ENCODE results near the gene MT1HL1.

MT1HL1 gene

DNA sequence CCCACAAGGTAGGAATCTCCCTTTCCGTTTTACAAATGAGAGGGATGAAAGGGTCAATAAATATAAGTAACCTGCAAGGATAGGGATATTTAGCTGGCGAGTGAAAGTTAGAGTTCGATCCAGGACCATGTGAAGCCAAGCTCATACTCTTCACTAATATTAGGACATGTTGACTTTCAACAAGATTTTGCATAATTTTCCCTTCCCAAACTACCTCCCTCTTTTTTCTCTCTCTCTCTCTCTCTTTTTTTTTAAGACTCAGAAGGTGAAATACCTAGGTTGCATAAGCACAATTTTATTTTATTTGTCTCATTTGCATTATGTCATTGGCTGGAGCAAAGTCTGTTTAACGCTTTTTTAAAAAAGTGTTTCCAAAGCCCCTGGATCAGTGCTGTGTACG, 8.1 kb upstream of the MT1HL1 start:
- no peak for TF ChIP-seq EZH2 (optimal IDR thresholded peaks at IDR 0.05; ENCODE audit: low read depth, low read length)
- TF ChIP-seq, protein P1, sequence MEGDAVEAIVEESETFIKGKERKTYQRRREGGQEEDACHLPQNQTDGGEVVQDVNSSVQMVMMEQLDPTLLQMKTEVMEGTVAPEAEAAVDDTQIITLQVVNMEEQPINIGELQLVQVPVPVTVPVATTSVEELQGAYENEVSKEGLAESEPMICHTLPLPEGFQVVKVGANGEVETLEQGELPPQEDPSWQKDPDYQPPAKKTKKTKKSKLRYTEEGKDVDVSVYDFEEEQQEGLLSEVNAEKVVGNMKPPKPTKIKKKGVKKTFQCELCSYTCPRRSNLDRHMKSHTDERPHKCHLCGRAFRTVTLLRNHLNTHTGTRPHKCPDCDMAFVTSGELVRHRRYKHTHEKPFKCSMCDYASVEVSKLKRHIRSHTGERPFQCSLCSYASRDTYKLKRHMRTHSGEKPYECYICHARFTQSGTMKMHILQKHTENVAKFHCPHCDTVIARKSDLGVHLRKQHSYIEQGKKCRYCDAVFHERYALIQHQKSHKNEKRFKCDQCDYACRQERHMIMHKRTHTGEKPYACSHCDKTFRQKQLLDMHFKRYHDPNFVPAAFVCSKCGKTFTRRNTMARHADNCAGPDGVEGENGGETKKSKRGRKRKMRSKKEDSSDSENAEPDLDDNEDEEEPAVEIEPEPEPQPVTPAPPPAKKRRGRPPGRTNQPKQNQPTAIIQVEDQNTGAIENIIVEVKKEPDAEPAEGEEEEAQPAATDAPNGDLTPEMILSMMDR (IDR thresholded peaks at IDR 0.05; ENCODE audit: low read length), result no peak
- TF ChIP-seq EZH2phosphoT487 (IDR thresholded peaks at IDR 0.05; ENCODE audit: low read length), result no peak
- H3K36me3 ChIP-seq (replicated peaks; ENCODE audit: insufficient read depth, low read length), result no peaks in the 10 kb centered on the region
- no peaks in the 10 kb centered on the region for H3K79me2 ChIP-seq (ENCODE audit: low read length)
- no peaks in the 10 kb centered on the region for H3K27me3 ChIP-seq (replicated peaks; ENCODE audit: insufficient read depth, low read length)
- no peaks in the 10 kb centered on the region for H3F3A ChIP-seq (ENCODE audit: insufficient read depth, low read length)
- no peak for DNase-seq
- no peaks in the 10 kb centered on the region for H3K9me3 ChIP-seq (replicated peaks; ENCODE audit: insufficient read depth, low read length)
- no peak overlapping the region for H3K4me2 ChIP-seq (ENCODE audit: low read depth, low read length)
- no peak overlapping the region for H3K9ac ChIP-seq (ENCODE audit: low read length)
- H4K20me1 ChIP-seq (ENCODE audit: insufficient read depth, low read length), result no peaks in the 10 kb centered on the region
- H3K9me2 ChIP-seq (replicated peaks; ENCODE audit: insufficient read depth, low read length), result no peaks in the 10 kb centered on the region
- no peaks in the 10 kb centered on the region for H3K4me1 ChIP-seq (ENCODE audit: low read length)
- no peak overlapping the region for H2AFZ ChIP-seq (ENCODE audit: low read length)
- no peak overlapping the region for H3K27ac ChIP-seq (ENCODE audit: low read length)
- H3K4me3 ChIP-seq (ENCODE audit: low read length), result no peak overlapping the region

- H3K27ac ChIP-seq (ENCODE audit: low read length), result no peak overlapping the region
- DNase-seq, result no peak
- no peaks in the 10 kb centered on the region for H3K27me3 ChIP-seq (replicated peaks; ENCODE audit: insufficient read depth, low read length)
- no peaks in the 10 kb centered on the region for H3F3A ChIP-seq (ENCODE audit: insufficient read depth, low read length)
- H3K79me2 ChIP-seq (ENCODE audit: low read length), result no peaks in the 10 kb centered on the region
- H3K4me2 ChIP-seq (ENCODE audit: low read depth, low read length), result no peak overlapping the region
- H3K36me3 ChIP-seq (replicated peaks; ENCODE audit: insufficient read depth, low read length), result no peaks in the 10 kb centered on the region
- H3K4me1 ChIP-seq (ENCODE audit: low read length), result no peaks in the 10 kb centered on the region
- H4K20me1 ChIP-seq (ENCODE audit: insufficient read depth, low read length), result no peaks in the 10 kb centered on the region
- no peak overlapping the region for H3K9ac ChIP-seq (ENCODE audit: low read length)
- no peaks in the 10 kb centered on the region for H3K9me2 ChIP-seq (replicated peaks; ENCODE audit: insufficient read depth, low read length)
- TF ChIP-seq, protein P1 (IDR thresholded peaks at IDR 0.05; ENCODE audit: low read length), result no peak
- TF ChIP-seq EZH2 (optimal IDR thresholded peaks at IDR 0.05; ENCODE audit: low read depth, low read length), result no peak
- no peak for TF ChIP-seq EZH2phosphoT487 (IDR thresholded peaks at IDR 0.05; ENCODE audit: low read length)
- no peak overlapping the region for H3K4me3 ChIP-seq (ENCODE audit: low read length)
- H2AFZ ChIP-seq (ENCODE audit: low read length), result no peak overlapping the region
- no peaks in the 10 kb centered on the region for H3K9me3 ChIP-seq (replicated peaks; ENCODE audit: insufficient read depth, low read length)
Observed at GRCh38 chr1:237011432-237011831, 7.2 kb upstream of the MT1HL1 start.

DNA sequence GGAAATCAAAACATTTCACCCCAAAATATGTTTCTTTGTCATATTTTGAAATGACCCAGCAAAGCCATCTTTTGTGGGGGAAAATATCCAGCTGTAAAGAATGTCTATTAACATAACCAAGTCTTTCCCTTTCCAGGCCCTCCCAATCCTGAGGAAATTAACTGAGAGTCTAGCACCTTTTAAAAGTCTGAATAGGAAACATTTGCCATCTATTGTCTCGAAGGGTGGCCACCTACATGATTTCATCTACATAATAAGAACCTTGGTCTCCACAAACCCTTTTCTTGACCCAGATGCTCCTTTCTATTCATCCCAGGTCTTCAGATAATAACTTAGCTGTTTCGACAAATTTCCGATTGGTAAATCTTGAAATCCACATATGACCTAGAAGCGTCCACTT, 5.4 kb upstream of the MT1HL1 start:
- no peak overlapping the region for H3K9ac ChIP-seq (ENCODE audit: low read length)
- no peaks in the 10 kb centered on the region for H3K36me3 ChIP-seq (replicated peaks; ENCODE audit: insufficient read depth, low read length)
- no peak overlapping the region for H2AFZ ChIP-seq (ENCODE audit: low read length)
- H3K27me3 ChIP-seq (replicated peaks; ENCODE audit: insufficient read depth, low read length), result no peaks in the 10 kb centered on the region
- no peak overlapping the region for H3K4me3 ChIP-seq (ENCODE audit: low read length)
- no peaks in the 10 kb centered on the region for H3K79me2 ChIP-seq (ENCODE audit: low read length)
- no peaks in the 10 kb centered on the region for H4K20me1 ChIP-seq (ENCODE audit: insufficient read depth, low read length)
- TF ChIP-seq EZH2 (optimal IDR thresholded peaks at IDR 0.05; ENCODE audit: low read depth, low read length) (no peak), EZH2phosphoT487 (IDR thresholded peaks at IDR 0.05; ENCODE audit: low read length) (no peak)
- TF ChIP-seq, protein P1 (IDR thresholded peaks at IDR 0.05; ENCODE audit: low read length), result no peak
- H3F3A ChIP-seq (ENCODE audit: insufficient read depth, low read length), result no peaks in the 10 kb centered on the region
- DNase-seq, result no peak
- no peak overlapping the region for H3K27ac ChIP-seq (ENCODE audit: low read length)
- no peaks in the 10 kb centered on the region for H3K4me1 ChIP-seq (ENCODE audit: low read length)
- H3K9me3 ChIP-seq (replicated peaks; ENCODE audit: insufficient read depth, low read length), result no peaks in the 10 kb centered on the region
- no peak overlapping the region for H3K4me2 ChIP-seq (ENCODE audit: low read depth, low read length)
- H3K9me2 ChIP-seq (replicated peaks; ENCODE audit: insufficient read depth, low read length), result no peaks in the 10 kb centered on the region

Measured in MM.1S (cell line).